HPDE6-E6E7 (cell line): ENCODE results near the gene CRAT.

Experiments used
- DNase-seq: peaks from one replicate; pipeline ENCODE4 v3.0.0; 2011; ENCODE audit warnings: missing footprints; ENCODE audit errors: extremely low spot score

The CRAT gene

DNA sequence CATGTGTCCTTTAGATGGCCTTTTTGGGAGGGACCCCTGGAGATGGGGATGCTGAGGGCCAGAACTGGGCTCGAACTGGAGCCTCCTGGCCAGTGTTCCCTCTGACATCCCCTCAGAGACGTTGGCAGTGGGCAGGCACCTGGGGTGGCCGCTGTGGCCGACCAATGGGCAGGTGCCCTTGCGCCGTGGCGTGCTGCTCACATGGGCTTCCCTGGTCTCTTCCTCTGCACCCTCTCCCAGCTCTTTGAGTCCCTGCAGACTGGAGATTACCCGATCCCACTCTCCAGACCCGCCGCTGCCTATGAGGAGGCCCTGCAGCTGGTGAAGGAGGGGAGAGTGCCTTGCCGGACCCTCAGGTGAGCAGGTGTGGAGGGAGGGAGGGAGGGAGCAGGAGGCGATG, 49.6 kb downstream of the CRAT start:
- no peak for DNase-seq

DNA sequence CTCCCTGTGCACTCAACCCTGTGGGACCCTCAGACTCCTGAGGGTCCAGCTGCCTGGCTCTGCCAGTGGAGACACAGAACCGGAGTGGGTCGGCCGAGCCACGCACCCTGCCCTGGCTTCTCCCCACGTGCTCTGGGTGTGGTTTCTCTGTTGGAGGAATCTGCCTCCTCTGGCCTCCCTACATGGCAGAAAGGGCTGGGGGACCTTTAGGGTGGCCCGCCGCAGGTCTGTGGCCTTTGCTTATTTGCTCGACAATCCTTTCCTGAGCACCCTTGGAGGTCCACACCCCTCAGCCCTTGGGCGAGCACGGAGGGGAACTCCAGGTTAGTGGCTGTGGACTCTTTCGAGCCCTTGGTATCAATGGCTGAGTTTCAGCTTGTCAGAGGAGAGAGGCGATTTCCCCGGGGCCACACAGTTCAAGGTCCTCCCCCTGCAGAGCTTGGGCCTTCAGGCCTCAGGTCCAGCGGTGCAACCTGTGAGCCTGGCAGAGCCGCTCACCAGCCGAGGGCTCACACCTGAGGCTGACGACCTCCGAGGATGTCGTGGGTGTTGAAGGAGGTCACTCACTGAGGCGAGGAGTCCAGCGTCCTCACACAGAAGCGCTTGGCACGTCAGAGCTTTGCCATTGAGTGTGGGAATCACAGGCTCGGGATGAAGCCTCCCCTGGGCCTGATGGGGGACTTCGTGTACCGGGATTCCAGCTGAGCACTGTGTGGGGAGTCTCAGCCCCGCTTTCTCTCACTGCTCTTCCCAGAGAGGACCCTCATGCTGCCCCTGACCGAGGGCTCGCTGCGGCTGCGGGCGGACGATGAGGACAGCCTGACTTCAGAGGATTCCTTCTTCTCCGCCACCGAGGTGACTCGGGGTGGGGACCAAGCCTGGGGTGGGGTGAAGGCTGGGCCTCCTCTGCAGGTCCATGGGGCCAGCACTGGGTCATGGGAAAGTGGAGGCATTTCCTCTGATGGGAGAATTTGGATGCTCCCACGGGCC, 50.5 kb downstream of the CRAT start:
- DNase-seq: no peak

DNA sequence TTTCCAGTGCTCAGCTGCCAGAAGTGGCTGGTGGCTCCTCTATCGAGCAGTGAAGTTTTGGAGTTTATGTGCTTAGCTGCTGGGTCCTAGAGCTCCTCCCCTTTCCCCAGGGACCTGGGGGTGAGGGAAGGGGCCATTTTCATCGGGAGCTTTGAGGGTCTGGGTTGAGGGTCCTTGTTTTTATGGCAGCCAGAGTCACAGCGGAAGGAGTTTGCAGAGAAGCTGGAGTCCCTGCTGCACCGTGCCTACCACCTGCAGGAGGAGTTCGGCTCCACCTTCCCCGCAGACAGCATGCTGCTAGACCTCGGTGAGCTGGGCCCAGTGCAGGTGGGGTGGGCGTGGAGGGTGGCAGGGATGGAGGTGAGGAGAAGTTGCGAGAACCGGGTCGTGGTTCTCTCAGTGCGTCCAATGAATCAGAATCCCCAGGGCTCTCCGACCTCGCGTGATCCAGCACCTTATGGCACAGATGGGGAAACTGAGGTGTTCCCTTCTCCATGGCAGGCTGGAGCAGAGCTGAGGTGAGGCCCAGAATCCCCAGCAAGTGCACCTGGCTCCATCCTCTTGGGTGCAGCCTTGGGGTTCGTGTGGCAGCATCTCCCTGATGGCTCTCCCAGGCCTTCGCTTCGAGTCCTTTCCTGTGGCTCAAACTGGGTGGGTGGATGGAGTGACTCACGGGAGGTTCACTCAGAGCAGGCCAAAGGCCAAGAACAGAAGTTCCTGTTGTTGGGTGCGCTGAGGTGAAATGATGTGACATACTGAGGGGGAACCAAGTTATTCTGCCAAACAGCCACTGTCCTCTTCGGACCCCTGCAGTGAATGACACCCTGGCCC, 51.4 kb downstream of the CRAT start:
- DNase-seq: peak; percentile 33

DNA sequence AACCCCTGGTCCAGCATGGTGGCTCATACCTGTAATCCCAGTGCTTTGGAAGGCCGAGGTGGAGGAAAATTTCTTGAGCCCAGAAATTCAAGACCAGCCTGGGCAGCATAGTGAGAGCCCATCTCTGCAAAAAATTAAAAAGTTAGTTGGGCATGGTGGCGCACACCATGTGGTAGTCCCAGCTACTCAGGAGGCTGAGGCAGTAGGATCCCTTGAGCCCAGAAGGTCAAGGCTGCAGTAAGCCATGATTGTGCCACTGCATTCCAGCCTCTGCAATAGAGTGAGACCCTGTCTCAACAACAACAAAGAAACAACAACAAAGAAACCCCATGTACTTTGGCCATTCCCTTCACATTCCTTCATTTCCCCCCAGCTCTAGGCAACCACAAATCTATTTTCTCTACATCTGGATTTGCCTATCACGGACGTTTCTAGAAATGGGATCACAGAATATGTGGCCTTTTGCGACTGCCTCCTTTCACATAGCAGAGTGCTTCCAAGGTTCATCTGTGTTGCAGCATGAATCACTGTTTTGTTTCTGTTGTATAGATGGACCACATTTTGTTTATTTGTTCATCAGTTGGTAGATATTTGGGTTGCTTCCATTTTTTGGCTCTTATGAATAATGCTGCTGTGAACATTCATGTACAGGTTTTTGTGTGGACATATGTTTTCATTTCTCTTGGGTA, 56.3 kb downstream of the CRAT start:
- DNase-seq: no peak

DNA sequence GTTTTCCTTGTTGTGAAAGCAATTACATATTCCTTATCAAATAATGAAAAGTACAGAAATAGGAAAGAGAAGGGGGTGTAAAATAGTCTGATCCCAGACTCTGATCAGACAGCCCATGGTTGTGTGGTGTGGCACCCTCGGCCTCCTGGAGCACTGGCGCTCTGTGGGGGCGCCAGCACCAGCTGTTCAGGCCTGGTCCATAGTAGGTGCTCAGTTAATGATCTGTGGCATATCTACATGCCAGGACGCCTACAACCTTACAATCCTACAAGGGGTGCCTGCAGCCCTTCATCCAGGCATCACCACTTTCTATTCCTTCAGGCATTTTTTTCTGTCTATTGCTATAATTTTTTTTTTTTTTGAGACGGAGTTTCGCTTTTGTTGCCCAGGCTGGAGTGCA, 57.6 kb downstream of the CRAT start:
- no peak for DNase-seq

DNA sequence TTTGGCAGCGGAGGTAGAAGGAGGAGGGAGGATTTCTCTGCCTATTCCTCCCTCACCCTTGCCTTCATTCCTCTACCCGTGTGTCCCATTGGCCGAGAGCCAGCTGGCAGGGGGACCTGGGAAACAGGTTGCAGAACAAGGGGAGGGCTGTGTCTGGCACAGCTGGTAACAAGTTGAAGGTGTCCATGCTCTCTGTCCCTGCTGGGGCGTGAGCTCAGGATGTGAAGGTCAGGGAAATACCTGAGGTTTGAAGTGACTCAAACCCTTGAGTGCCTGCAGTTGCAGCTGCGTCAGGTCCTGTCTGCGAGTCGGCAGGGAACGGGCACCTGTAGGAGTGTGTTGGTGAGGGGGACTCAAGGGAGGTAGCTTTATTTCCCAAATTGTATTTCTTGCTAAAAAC, 58.0 kb downstream of the CRAT start:
- DNase-seq: peak; percentile 72
